HEK293T (cell line): Measurements from ENCODE around the gene SEMA3D.

Experiments
- BHLHE40 ChIP-seq: fragments of 450-650 bp; IDR thresholded peaks from 2 replicates; pipeline ENCODE4 v1.6.1; 2016; ENCODE audit warnings: mild to moderate bottlenecking, moderate library complexity, borderline replicate concordance
- FOXK2 ChIP-seq: fragments of 450-650 bp; IDR thresholded peaks from 2 replicates; pipeline ENCODE4 v1.6.1; 2016; ENCODE audit warnings: mild to moderate bottlenecking
- L3MBTL2 ChIP-seq: fragments of 450-650 bp; conservative IDR thresholded peaks from 2 replicates; pipeline ENCODE4 v1.6.1; 2016; ENCODE audit warnings: mild to moderate bottlenecking
- PKNOX1 ChIP-seq: fragments of 450-650 bp; IDR thresholded peaks from 2 replicates; pipeline ENCODE4 v1.6.1; 2016
- SP1 ChIP-seq: fragments of 450-650 bp; IDR thresholded peaks from 2 replicates; pipeline ENCODE4 v1.6.1; 2017
- SUZ12 ChIP-seq: fragments of 450-650 bp; IDR thresholded peaks from 2 replicates; pipeline ENCODE4 v1.6.1; 2016; ENCODE audit warnings: mild to moderate bottlenecking
- TARDBP ChIP-seq: fragments of 450-650 bp; IDR thresholded peaks from 2 replicates; pipeline ENCODE4 v1.6.1; 2016
- ZNF384 ChIP-seq: fragments of 450-650 bp; IDR thresholded peaks from 2 replicates; pipeline ENCODE4 v1.6.1; 2016

GRCh38 chr7:84975586-84976185 is 211.2 kb downstream of the SEMA3D start:
- TF ChIP-seq PKNOX1 (no peak), FOXK2 (no peak), L3MBTL2 (no peak), ZNF384 (no peak), SUZ12 (no peak), SP1 (no peak), BHLHE40 (no peak), TARDBP (no peak)
